ENCODE results near the gene ABCA9.
"Not testable (repeated sequence)": the region's sequence is repeated elsewhere in the genome, so short reads cannot be mapped to it uniquely, and the experiment has no call there.

ABCA9 gene

DNA sequence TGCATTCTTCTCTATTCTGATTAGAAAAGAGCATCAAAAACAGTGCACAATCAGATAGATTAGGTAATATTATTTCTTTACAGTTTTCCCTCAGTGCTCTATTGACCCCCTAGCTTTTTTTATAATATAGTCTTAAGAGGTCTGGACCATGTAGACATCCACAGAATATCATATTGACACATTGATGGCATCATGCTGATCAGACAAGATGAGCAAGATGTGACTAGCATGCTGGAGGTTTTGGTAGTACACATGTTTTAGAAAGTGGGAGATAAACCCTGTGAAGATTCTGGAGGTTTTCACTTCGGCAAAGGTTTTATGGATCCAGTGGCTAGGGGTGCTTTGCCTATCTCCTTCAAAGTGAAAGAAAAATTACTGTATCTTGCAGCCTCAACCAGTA is 102.8 kb downstream of the ABCA9 start:
- no peak for DNase-seq

GRCh38 chr17:68955181-68955841 is 105.4 kb downstream of the ABCA9 start, which contains the start of gene ABCA8:
Gene ABCA8 (minus strand): TSS chr17:68955392. CDS start chr17:68942034, 13,358 bp downstream.
- peak in 30 of 56 donors; percentile 2 to 78 (median 39) for DNase-seq

GRCh38 chr17:68954146-68954896 is 106.4 kb downstream of the ABCA9 start:
- DNase-seq, result no peak

GRCh38 chr17:68953340-68953997 is 107.3 kb downstream of the ABCA9 start:
- no peak for DNase-seq

DNA sequence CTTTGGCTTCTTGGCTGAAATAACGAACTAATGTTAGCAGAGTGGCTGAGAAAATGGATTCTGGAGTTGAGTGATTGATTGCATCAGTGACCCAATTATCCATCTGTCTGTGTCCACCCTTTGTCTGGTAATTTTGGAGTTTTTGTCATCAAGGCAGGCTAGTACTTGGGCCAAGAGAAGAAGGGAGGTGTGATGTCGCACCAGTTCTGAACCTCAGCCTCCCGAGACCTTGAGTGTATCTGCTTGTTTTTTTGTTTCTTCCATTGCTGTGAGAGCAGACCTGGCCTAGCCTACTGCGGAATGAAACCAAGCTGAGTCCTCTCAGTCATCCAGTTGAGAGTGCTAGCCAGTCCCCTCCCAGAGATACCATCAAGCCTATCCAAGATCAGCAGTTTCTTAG is 110.0 kb downstream of the ABCA9 start:
- DNase-seq, result no peak

DNA sequence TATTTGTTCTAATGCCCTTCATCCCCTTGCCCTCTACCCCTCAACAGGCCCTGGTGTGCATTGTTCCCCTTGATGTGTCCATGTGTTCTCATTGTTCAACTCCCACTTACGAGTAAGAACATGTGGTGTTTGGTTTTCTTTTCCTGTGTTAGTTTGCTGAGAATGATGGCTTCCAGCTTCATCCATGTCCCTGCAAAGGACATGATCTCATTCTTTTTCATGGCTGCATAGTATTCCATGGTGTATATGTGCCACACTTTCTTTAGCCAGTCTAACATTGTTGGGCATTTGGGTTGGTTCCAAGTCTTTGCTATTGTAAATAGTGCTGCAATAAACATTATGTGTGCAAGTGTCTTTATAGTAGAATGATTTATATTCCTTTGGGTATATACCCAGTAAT is 112.9 kb downstream of the ABCA9 start:
- not testable (repeated sequence) for DNase-seq

DNA sequence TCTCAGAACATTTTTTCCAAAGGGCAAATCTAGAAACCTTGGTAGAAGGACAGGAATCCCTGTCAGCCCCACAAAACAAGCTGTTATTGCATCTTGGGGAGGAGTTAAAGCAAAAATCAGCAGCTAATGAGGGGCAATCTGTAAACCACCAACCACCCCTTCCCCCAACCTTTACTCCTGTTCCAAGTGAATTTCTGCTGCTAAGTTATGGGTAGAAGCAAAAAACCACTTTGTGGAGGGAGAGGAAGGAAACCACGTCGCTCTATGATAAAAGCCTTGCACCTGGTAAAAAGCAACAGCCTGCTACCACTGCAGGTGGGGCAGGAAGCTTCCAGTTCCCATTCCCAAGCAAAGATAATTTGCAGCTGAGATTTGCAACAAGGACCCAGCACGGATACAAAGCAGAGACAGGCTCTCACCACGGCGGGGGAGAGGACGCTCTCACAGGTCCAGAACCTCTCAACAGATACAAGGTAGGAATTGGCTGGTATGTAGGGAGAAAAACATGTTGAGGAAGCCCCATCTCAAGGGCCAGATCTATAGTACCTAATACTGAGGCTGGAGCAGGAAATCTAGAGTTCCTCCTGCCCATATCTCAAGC is 116.2 kb downstream of the ABCA9 start:
- no peak for DNase-seq

- DNase-seq, result not testable (repeated sequence)
These were observed 116.9 kb downstream of the ABCA9 start for GRCh38 chr17:68943812-68944182.

DNA sequence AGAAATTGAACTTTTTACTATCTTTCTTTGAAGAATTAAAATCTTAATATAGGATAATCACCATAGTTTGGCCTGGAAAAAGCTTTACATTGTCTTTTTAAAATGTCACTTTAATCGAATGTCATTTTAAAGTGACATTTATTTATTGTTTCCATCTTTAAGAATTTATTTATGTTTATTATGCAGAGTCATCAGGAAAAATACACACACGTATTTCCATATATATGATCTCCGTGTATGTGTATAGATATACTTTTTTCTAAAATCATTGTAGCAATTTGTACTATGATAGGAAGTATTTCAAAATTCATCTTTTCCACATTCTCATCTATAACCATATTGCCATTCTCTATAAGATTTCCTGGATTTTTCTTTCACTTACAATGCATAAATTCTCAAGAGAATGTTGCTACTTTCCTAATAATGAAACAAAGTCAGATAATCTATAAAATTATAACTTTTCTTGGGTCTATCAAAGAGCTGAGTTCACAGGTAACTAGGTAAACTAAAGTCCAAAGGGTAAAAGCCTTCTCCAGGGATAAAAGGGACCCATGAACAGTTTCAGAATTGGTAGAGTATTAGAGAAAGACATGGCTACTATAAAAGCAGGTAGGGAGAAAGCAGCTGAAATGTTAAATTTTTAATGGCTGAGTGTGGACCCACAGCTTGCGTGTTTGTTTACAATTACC is 117.5 kb downstream of the ABCA9 start:
- DNase-seq, result no peak

DNA sequence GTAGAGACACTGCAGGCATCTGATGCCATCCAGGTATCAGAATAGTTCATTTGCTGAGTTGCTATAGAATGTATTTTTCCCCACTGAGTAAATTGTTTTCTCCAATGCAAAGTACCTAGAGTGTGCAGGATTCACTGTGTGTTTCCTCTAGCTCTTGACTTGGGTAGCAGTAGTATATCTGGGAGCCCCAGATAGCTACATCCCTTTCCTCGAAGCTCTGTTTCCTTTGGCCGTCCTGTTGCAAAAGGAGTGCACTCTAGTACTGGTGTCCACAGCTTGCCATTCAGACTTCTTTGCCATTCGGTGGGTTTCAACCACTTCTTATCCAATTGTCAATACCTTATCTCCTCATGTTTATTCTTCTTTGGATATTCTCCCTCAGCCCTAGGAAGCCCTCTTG is 118.3 kb downstream of the ABCA9 start:
- no peak for DNase-seq

DNA sequence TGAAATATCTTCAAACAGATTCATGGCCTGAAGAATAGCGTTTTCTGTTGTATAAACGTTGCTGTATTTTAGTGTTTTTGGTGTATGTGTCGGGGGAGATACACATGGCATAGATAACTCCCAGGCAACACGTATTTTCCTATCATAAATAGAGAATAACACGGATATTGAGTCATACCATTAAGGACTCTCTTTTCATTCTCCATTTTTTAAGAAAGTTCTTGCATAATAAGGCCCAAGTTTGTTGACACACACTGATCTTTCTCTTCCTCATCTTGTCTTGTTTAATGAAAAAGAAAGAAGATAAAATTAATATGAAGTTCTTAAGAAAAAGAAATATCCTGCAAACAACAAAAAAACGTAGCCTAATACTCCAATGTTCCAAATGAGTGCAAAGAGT is 119.0 kb downstream of the ABCA9 start:
- DNase-seq, result no peak

DNA sequence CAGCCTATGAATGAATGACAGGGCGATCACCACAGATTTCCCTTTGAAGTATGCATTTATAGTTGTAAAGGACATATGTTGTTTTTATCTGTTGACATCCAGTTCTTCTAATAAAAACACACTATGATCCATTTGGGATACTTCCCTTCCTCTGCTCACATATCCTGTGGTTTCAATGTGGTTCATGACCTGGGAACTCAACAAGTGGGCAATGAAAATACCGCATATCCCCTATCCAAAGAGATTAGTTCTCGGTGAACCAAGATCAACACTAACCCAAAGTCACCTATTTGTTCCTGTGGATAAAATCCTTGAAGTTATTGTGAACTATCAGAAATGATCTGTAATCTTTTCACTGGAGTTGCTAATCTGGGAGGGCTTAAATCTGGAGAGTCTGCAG is 121.5 kb downstream of the ABCA9 start:
- DNase-seq, result no peak

DNA sequence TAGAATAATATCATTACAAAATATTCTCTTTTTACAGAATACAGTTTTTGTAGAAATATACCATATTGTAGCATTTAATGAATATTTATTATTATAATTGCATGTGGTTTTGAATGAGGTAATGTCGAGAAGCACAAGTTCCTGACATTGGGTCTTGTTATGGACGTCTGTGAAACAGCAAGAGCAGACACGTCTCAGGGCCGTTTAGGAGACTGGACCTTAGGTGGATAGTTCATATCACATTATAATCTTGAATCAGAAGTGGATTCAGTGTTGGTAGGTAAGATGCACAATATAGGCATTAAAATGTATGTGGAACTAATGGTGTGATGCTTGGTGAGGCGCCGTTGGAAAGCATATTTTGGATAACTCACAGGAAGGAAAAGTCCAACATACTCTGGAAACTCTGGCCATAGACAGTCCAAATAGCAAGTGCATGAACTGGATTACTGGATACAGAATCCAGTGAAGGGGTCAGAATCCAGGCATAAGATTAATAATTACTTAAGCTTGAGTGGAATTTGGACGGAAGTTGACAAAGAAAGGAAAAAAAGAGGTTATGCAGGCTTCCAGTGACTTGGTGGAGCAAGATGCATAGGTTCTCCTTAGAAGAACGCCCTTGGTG is 122.7 kb downstream of the ABCA9 start:
- DNase-seq, result no peak

- DNase-seq, result no peak
These were observed 133.2 kb downstream of the ABCA9 start for GRCh38 chr17:68927516-68927915.

GRCh38 chr17:68924793-68925720 is 135.7 kb downstream of the ABCA9 start:
- no peak for DNase-seq
